Measurements from ENCODE around the gene C1QTNF2. TPM values are rescaled to one million over a fixed set of nuclear protein-coding genes. Genes with fewer than 3 reads are reported as not detected.

C1QTNF2 gene
- total RNA-seq, 1 donor = 0.43 TPM

DNA sequence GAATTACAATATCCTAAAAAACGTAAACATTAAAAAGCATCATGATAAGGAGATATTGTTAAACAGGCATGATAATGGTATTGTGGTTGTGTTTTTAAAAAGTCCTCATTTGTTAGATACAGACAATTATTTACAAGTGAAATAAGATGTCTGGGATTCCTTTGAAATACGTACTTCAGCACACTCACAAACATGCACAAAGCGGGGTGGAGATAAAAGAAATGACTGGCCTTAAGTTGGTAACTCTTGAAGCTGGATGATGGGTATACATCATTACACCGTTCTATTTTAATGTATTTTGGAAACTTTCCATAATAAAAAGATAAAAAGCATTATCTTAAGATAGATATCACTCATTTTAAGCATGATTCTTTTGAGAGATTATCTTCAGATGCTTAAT lies 28.4 kb upstream of the C1QTNF2 start:
- TF ChIP-seq, protein P1, sequence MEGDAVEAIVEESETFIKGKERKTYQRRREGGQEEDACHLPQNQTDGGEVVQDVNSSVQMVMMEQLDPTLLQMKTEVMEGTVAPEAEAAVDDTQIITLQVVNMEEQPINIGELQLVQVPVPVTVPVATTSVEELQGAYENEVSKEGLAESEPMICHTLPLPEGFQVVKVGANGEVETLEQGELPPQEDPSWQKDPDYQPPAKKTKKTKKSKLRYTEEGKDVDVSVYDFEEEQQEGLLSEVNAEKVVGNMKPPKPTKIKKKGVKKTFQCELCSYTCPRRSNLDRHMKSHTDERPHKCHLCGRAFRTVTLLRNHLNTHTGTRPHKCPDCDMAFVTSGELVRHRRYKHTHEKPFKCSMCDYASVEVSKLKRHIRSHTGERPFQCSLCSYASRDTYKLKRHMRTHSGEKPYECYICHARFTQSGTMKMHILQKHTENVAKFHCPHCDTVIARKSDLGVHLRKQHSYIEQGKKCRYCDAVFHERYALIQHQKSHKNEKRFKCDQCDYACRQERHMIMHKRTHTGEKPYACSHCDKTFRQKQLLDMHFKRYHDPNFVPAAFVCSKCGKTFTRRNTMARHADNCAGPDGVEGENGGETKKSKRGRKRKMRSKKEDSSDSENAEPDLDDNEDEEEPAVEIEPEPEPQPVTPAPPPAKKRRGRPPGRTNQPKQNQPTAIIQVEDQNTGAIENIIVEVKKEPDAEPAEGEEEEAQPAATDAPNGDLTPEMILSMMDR (IDR thresholded peaks at IDR 0.05; ENCODE audit: insufficient read depth, low read depth, low read length) = no peak
- H3K4me3 ChIP-seq (ENCODE audit: low read depth, low read length) = peak overlapping the region; percentile 72
- peak; percentile 64 for DNase-seq (ENCODE audit: low read depth)

DNA sequence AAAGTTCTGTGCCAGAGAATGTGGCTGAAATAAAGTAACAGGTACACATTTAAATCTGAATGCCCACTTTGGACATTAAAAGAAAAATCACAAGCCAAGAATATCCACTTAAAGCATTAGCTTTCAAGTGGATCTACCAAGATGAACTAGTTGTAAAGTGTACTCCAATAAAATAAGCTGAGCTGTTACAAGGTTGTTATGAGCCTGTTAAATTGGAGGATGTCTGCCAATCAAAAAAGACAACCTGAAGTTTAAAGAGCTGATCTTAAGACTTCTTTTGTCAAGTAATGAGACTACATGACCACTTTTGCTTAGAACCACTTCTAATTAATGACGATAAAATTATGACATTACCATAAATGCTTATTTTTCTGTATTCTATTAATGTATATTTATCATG lies 27.1 kb upstream of the C1QTNF2 start:
- TF ChIP-seq, protein P1 (IDR thresholded peaks at IDR 0.05; ENCODE audit: insufficient read depth, low read depth, low read length) = no peak
- H3K4me3 ChIP-seq (ENCODE audit: low read depth, low read length) = no peak overlapping the region
- no peak for DNase-seq (ENCODE audit: low read depth)

GRCh38 chr5:160395111-160395510 lies 24.7 kb upstream of the C1QTNF2 start:
- no peak for DNase-seq (ENCODE audit: low read depth)

GRCh38 chr5:160390787-160391696 lies 20.6 kb upstream of the C1QTNF2 start:
- no peak overlapping the region for H3K4me3 ChIP-seq (ENCODE audit: low read depth, low read length)
- TF ChIP-seq, protein P1 (IDR thresholded peaks at IDR 0.05; ENCODE audit: insufficient read depth, low read depth, low read length) = peak; percentile 45
- DNase-seq (ENCODE audit: low read depth) = peak; percentile 27

More at GRCh38 chr5:160395111-160395510, 24.7 kb upstream of the C1QTNF2 start:
- H3K4me3 ChIP-seq (ENCODE audit: low read depth, low read length) = no peak overlapping the region
- TF ChIP-seq, protein P1 (IDR thresholded peaks at IDR 0.05; ENCODE audit: insufficient read depth, low read depth, low read length) = no peak

GRCh38 chr5:160387445-160387844 lies 17.0 kb upstream of the C1QTNF2 start:
- H3K4me3 ChIP-seq (ENCODE audit: low read depth, low read length) = no peak overlapping the region
- TF ChIP-seq, protein P1 (IDR thresholded peaks at IDR 0.05; ENCODE audit: insufficient read depth, low read depth, low read length) = no peak
- no peak for DNase-seq (ENCODE audit: low read depth)

GRCh38 chr5:160385496-160385895 lies 15.1 kb upstream of the C1QTNF2 start:
- no peak overlapping the region for H3K4me3 ChIP-seq (ENCODE audit: low read depth, low read length)

More at GRCh38 chr5:160385496-160385895, 15.1 kb upstream of the C1QTNF2 start:
- TF ChIP-seq, protein P1 (IDR thresholded peaks at IDR 0.05; ENCODE audit: insufficient read depth, low read depth, low read length) = no peak
- DNase-seq (ENCODE audit: low read depth) = no peak
